Esophagus muscularis mucosa (tissue), 4 donors: ENCODE results near the gene PGM3.

Experiments
- EP300 ChIP-seq: sonication (generic); formaldehyde crosslinking; IDR thresholded peaks from one replicate; pipeline ENCODE4 v1.6.1; 2017; ENCODE audit warnings: antibody characterized with exemption
- POLR2A ChIP-seq: fragments of 450-650 bp; IDR thresholded peaks from one replicate; pipeline ENCODE4 v1.6.1; 2017; ENCODE audit warnings: antibody characterized with exemption, moderate library complexity, mild to moderate bottlenecking, low read depth
- POLR2AphosphoS5 ChIP-seq, 2 donors: sonication (generic); formaldehyde crosslinking; IDR thresholded peaks; one replicate each; pipeline ENCODE4 v1.6.1; 2017; ENCODE audit warnings: antibody characterized with exemption in 2 of 2
- TF ChIP-seq, protein P1 (sequence below), 3 experiments: fragments of 200-600 bp in 2 of 3; fragments of 450-650 bp in 1 of 3; sonication (generic) in 2 of 3; IDR thresholded peaks; one replicate each; pipeline ENCODE4 v1.5.1; 2017 to 2019; ENCODE audit warnings: antibody characterized with exemption in 3 of 3, mild to moderate bottlenecking in 2 of 3, moderate library complexity in 1 of 3

DNA sequence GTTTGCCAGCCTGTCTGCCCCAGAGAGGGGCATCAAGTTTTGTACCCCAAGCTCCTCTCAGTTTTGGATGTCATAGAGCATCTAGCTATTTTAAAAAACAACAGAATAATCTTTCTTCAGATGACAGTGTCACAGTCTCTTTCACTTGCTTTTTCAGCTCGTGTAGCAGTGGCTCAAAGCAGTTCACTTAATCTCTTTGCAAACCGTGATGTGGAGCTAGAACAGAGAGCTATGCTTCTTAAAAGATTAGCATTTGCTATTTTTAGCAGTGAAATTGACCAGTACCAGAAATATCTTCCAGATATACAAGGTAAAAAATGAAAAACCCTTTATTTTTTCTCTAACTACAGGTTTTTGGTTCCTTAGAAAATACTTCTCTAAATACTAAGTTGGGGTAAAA, 37.3 kb downstream of the PGM3 start:
- no peak for TF ChIP-seq EP300
- TF ChIP-seq, protein P1, sequence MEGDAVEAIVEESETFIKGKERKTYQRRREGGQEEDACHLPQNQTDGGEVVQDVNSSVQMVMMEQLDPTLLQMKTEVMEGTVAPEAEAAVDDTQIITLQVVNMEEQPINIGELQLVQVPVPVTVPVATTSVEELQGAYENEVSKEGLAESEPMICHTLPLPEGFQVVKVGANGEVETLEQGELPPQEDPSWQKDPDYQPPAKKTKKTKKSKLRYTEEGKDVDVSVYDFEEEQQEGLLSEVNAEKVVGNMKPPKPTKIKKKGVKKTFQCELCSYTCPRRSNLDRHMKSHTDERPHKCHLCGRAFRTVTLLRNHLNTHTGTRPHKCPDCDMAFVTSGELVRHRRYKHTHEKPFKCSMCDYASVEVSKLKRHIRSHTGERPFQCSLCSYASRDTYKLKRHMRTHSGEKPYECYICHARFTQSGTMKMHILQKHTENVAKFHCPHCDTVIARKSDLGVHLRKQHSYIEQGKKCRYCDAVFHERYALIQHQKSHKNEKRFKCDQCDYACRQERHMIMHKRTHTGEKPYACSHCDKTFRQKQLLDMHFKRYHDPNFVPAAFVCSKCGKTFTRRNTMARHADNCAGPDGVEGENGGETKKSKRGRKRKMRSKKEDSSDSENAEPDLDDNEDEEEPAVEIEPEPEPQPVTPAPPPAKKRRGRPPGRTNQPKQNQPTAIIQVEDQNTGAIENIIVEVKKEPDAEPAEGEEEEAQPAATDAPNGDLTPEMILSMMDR (IDR thresholded peaks at IDR 0.05): no peak
- TF ChIP-seq POLR2AphosphoS5 (IDR thresholded peaks at IDR 0.05): no peak
- TF ChIP-seq POLR2A: no peak
